Endothelial cell of umbilical vein (primary cell): ENCODE data around the gene CMIP. TPM values are rescaled to one million over a fixed set of nuclear protein-coding genes. Genes with fewer than 3 reads are reported as not detected.

Experiments used
- BruUV-seq: library from RNA; stranded (reverse); fragments of 400-500 nt; replicated peaks from 2 replicates; lab custom pipeline; 2021; lab: Mats Ljungman, UMichigan
- CTCF ChIA-PET: fragments of 300-600, 350-600 bp; sonication (Branson Sonifier 250); formaldehyde crosslinking; loops from one replicate; lab custom pipeline; 2021; ENCODE audit warnings: antibody characterized with exemption, inconsistent platforms; lab: Charles Lee
- POLR2A ChIA-PET: fragments of 300-600, 350-600 bp; sonication (Branson Sonifier 250); formaldehyde crosslinking; loops from one replicate; lab custom pipeline; 2021; ENCODE audit warnings: antibody characterized with exemption, inconsistent platforms; lab: Charles Lee
- DNase-seq: peaks from one replicate; pipeline ENCODE4 v3.0.0-alpha.2; 2011; ENCODE audit warnings: low read depth, low spot score
- FAIRE-seq: peaks from 2 replicates; lab custom pipeline; 2011; peaks lifted over from hg19 to GRCh38; lab: Jason Lieb, UNC
- H2AFZ ChIP-seq: 2 replicates; pipeline ENCODE4 v1.6.0; 2012; ENCODE audit warnings: low read depth, low read length, control low read depth, inconsistent platforms
- H3K27ac ChIP-seq: 2 replicates; pipeline ENCODE4 v1.5.1; 2011; ENCODE audit warnings: low read depth, mild to moderate bottlenecking, control low read depth, low read length, moderate library complexity; ENCODE audit not compliant: insufficient read depth
- H3K27me3 ChIP-seq, 2 experiments: 2 replicates each; pipeline versions ENCODE4 v1.6.0 to v1.6.1; 2011; ENCODE audit warnings: low read length in 2 of 2, mixed read lengths in 1 of 2; ENCODE audit not compliant: control insufficient read depth in 2 of 2, insufficient read depth in 2 of 2
- H3K36me3 ChIP-seq, 2 experiments: 2 replicates in 1 of 2; 3 replicates in 1 of 2; pipeline ENCODE4 v1.5.1; 2011; ENCODE audit warnings: low read length in 2 of 2, mild to moderate bottlenecking in 1 of 2, moderate library complexity in 1 of 2; ENCODE audit not compliant: control insufficient read depth in 2 of 2, insufficient read depth in 2 of 2; ENCODE audit errors: extremely low read depth in 1 of 2
- H3K4me1 ChIP-seq: 3 replicates; pipeline ENCODE4 v1.5.1; 2011; ENCODE audit warnings: mild to moderate bottlenecking, low read length; ENCODE audit not compliant: control insufficient read depth, insufficient read depth; ENCODE audit errors: extremely low read depth
- H3K4me2 ChIP-seq: 2 replicates; pipeline ENCODE4 v1.6.1; 2011; ENCODE audit warnings: low read length, control low read depth, mixed read lengths; ENCODE audit not compliant: insufficient read depth
- H3K4me3 ChIP-seq, 3 experiments: fragments of 200-600 bp in 1 of 3; sonication (generic), shearing (Covaris generic) in 1 of 3; replicated peaks in 1 of 3; 2 replicates each; pipeline ENCODE4 v1.5.1; 2011 to 2016; ENCODE audit warnings: control low read depth in 3 of 3, low read length in 3 of 3, mild to moderate bottlenecking in 2 of 3, inconsistent platforms in 1 of 3, low read depth in 1 of 3, moderate library complexity in 1 of 3; ENCODE audit not compliant: insufficient read depth in 1 of 3
- H3K79me2 ChIP-seq: 2 replicates; pipeline ENCODE4 v1.6.0; 2012; ENCODE audit warnings: low read length, inconsistent platforms; ENCODE audit not compliant: control insufficient read depth, insufficient read depth
- H3K9ac ChIP-seq: replicated peaks from 2 replicates; pipeline ENCODE3; 2011; ENCODE audit warnings: low read length, control low read depth; ENCODE audit not compliant: insufficient read depth; ENCODE audit errors: extremely low read depth
- H3K9me1 ChIP-seq: replicated peaks from 3 replicates; pipeline ENCODE4 v1.6.0; 2011; ENCODE audit warnings: mild to moderate bottlenecking, low read length; ENCODE audit not compliant: control insufficient read depth, insufficient read depth; ENCODE audit errors: extremely low read depth
- H3K9me3 ChIP-seq: replicated peaks from 2 replicates; pipeline ENCODE4 v1.5.1; 2012; ENCODE audit warnings: low read length, inconsistent platforms; ENCODE audit not compliant: control insufficient read depth, insufficient read depth
- H4K20me1 ChIP-seq: replicated peaks from 2 replicates; pipeline ENCODE3; 2011; ENCODE audit warnings: mild to moderate bottlenecking, low read length; ENCODE audit not compliant: control insufficient read depth, insufficient read depth; ENCODE audit errors: extremely low read depth
- CTCF ChIP-seq, 2 donors: IDR thresholded peaks; 1 replicate in 1 of 2; 2 replicates in 1 of 2; pipeline ENCODE4 v1.5.1; 2011; ENCODE audit warnings: low read length in 2 of 2, mild to moderate bottlenecking in 2 of 2, moderate library complexity in 2 of 2, control low read depth in 1 of 2, inconsistent platforms in 1 of 2, low read depth in 1 of 2; ENCODE audit not compliant: insufficient read depth in 1 of 2; ENCODE audit errors: extremely low read depth in 1 of 2
- EZH2 ChIP-seq: IDR thresholded peaks from 2 replicates; pipeline ENCODE4 v1.6.1; 2012; ENCODE audit warnings: borderline replicate concordance, low read depth, mild to moderate bottlenecking, moderate library complexity, low read length, inconsistent platforms; ENCODE audit not compliant: severe bottlenecking
- FOS ChIP-seq: IDR thresholded peaks from 2 replicates; pipeline ENCODE4 v1.6.1; 2011; ENCODE audit warnings: mild to moderate bottlenecking, low read length, moderate library complexity, borderline replicate concordance; ENCODE audit not compliant: insufficient read depth
- GATA2 ChIP-seq: IDR thresholded peaks from 2 replicates; pipeline ENCODE4 v1.7.0; 2011; ENCODE audit warnings: low read depth, mild to moderate bottlenecking, moderate library complexity, mixed read lengths, low read length; ENCODE audit not compliant: insufficient read length, insufficient read depth
- JUN ChIP-seq: IDR thresholded peaks from 2 replicates; pipeline ENCODE4 v1.6.1; 2011; ENCODE audit warnings: borderline replicate concordance, low read depth; ENCODE audit not compliant: insufficient read length, insufficient read depth
- MAX ChIP-seq: IDR thresholded peaks from 2 replicates; pipeline ENCODE4 v1.6.1; 2011; ENCODE audit not compliant: insufficient read depth, insufficient read length
- MYC ChIP-seq: IDR thresholded peaks from one replicate; pipeline ENCODE4 v1.6.1; 2011; ENCODE audit warnings: mild to moderate bottlenecking, low read depth, low read length
- POLR2A ChIP-seq: IDR thresholded peaks from 2 replicates; pipeline ENCODE4 v1.6.1; 2012; ENCODE audit warnings: low read depth, mild to moderate bottlenecking, control low read depth, low read length
- POLR2AphosphoS5 ChIP-seq: IDR thresholded peaks from 2 replicates; pipeline ENCODE4 v1.6.1; 2012; ENCODE audit warnings: low read depth, mild to moderate bottlenecking, control low read depth, low read length, moderate library complexity; ENCODE audit not compliant: insufficient read depth
- dilution Hi-C: fragments of 300-500 bp; cut with MboI; formaldehyde crosslinking; loops from one replicate; pipeline ENCODE4 v1.15.0; 2019; ENCODE audit warnings: low sequenced_read_pairs; ENCODE audit not compliant: extremely low pct_ligation_motif_present
- intact Hi-C: fragments of 100-400 bp; cut with micrococcal nuclease; formaldehyde crosslinking; loops from one replicate; pipeline ENCODE4 v1.10.0; 2022
- polyA plus RNA-seq, 4 experiments: library from polyadenylated mRNA; depleted of rRNA in 3 of 4; stranded (reverse) in 3 of 4; unstranded in 1 of 4; fragments of >200 nt; gene quantifications; 2 replicates each; pipeline versions ENCODE4 v1.2.1 to v1.2.3, GENCODE V29; 2011 to 2012; ENCODE audit warnings: missing spikeins in 1 of 4
- total RNA-seq: library from RNA; stranded (reverse); gene quantifications from 2 replicates; pipeline ENCODE4 v1.2.3, GENCODE V29; 2021

The CMIP gene
- total and polyA plus RNA-seq, 2 donors (not counting 3 experiments of a cell fraction or from before 2014, with no cell fraction given): 29.0 to 101 TPM

GRCh38 chr16:81397058-81397878 lies 47.3 kb upstream of the CMIP start:
- Histone ChIP-seq H3K79me2 (no peaks in the 10 kb centered on the region), H3K4me1 (peaks cover 17% of the 10 kb centered on the region), H3K4me3 (no peak overlapping the region), H3K27ac (no peak overlapping the region), H3K9me1 (no peaks in the 10 kb centered on the region), H2AFZ (no peak overlapping the region), H3K4me2 (no peak overlapping the region), H3K27me3 (no peaks in the 10 kb centered on the region), H3K36me3 (no peaks in the 10 kb centered on the region), H3K9me3 (no peaks in the 10 kb centered on the region), H3K9ac (no peak overlapping the region), H4K20me1 (no peaks in the 10 kb centered on the region)
- BruUV-seq: no TSS peak
- CTCF ChIA-PET: no interaction called here
- DNase-seq (no peak), FAIRE-seq (no peak)
- TF ChIP-seq POLR2A: no peak
- TF ChIP-seq GATA2: no peak
- TF ChIP-seq MYC: no peak
- TF ChIP-seq JUN: no peak
- no peak for TF ChIP-seq FOS
- TF ChIP-seq CTCF (IDR thresholded peaks at IDR 0.05; ENCODE audit: extremely low read depth in 1 of 2, insufficient read depth in 1 of 2, low read depth in 1 of 2, low read length in 2 of 2): no peak
- TF ChIP-seq POLR2AphosphoS5: no peak
- no peak for TF ChIP-seq MAX
- TF ChIP-seq EZH2: no peak
- dilution Hi-C loops: loop anchor here (25.0 kb wide), 1 partner anchor 340 kb away; no protein-coding TSS in a partner anchor
- intact Hi-C loops: no loop called here
- POLR2A ChIA-PET: no interaction called here
